Activated CD4-positive, alpha-beta T cell treated with anti-CD3 and anti-CD28 coated beads, Interleukin-10, Interleukin-2, amounts not matched to agents 100 ng/mL and 50 ng/mL, durations not matched to agents 16 hours and 8 hours (primary cell): ENCODE results near the gene ADAT3.

Experiments
- DNase-seq: peaks from one replicate; pipeline ENCODE4 v3.0.0-alpha.2; 2020

Gene ADAT3

GRCh38 chr19:1917926-1918325 lies 12.7 kb downstream of the ADAT3 start:
- no peak for DNase-seq

- no peak for DNase-seq
These were observed 13.8 kb downstream of the ADAT3 start for GRCh38 chr19:1918975-1919374.

- DNase-seq, result no peak
These were observed 15.4 kb downstream of the ADAT3 start for GRCh38 chr19:1920644-1921043.

GRCh38 chr19:1921326-1921725 lies 16.1 kb downstream of the ADAT3 start:
- no peak for DNase-seq

GRCh38 chr19:1921825-1922224 lies 16.6 kb downstream of the ADAT3 start:
- peak; percentile 66 for DNase-seq

GRCh38 chr19:1922803-1923202 lies 17.6 kb downstream of the ADAT3 start:
- DNase-seq, result no peak

GRCh38 chr19:1923319-1923718 lies 18.1 kb downstream of the ADAT3 start:
- peak; percentile 85 for DNase-seq

- no peak for DNase-seq
These were observed 19.2 kb downstream of the ADAT3 start for GRCh38 chr19:1924320-1924961.

- no peak for DNase-seq
These were observed 20.3 kb downstream of the ADAT3 start for GRCh38 chr19:1925544-1925943.

- DNase-seq, result peak; percentile 86
These were observed 24.0 kb downstream of the ADAT3 start for GRCh38 chr19:1929021-1929742.

GRCh38 chr19:1931445-1931844 lies 26.2 kb downstream of the ADAT3 start:
- no peak for DNase-seq

GRCh38 chr19:1932395-1932794 lies 27.2 kb downstream of the ADAT3 start:
- DNase-seq, result no peak

- DNase-seq, result no peak
These were observed 28.0 kb downstream of the ADAT3 start for GRCh38 chr19:1933244-1933643.

GRCh38 chr19:1933942-1934341 lies 28.7 kb downstream of the ADAT3 start:
- DNase-seq, result no peak

GRCh38 chr19:1935484-1936208 lies 30.4 kb downstream of the ADAT3 start:
- DNase-seq, result peak; percentile 64

- no peak for DNase-seq
These were observed 31.2 kb downstream of the ADAT3 start for GRCh38 chr19:1936430-1936829.

GRCh38 chr19:1936916-1937610 lies 31.9 kb downstream of the ADAT3 start:
- no peak for DNase-seq

GRCh38 chr19:1938071-1938470 lies 32.9 kb downstream of the ADAT3 start:
- DNase-seq, result no peak

GRCh38 chr19:1941146-1942077 lies 36.2 kb downstream of the ADAT3 start, which contains the start of gene CSNK1G2:
Gene CSNK1G2 (plus strand): TSS chr19:1941172. CDS start chr19:1969773, 28,601 bp downstream.
- no peak for DNase-seq

GRCh38 chr19:1942078-1942933 lies 37.1 kb downstream of the ADAT3 start:
- DNase-seq, result peak; percentile 84

GRCh38 chr19:1942934-1943555 lies 37.8 kb downstream of the ADAT3 start:
- DNase-seq, result peak; percentile 32
